GM10847 (cell line): ENCODE results near the gene CRHR2.

ENCODE experiments used
- POLR2A ChIP-seq: IDR thresholded peaks from 2 replicates; pipeline ENCODE4 v1.6.1; 2011; ENCODE audit not compliant: insufficient read length; ENCODE audit errors: extremely low read depth

The CRHR2 gene

DNA sequence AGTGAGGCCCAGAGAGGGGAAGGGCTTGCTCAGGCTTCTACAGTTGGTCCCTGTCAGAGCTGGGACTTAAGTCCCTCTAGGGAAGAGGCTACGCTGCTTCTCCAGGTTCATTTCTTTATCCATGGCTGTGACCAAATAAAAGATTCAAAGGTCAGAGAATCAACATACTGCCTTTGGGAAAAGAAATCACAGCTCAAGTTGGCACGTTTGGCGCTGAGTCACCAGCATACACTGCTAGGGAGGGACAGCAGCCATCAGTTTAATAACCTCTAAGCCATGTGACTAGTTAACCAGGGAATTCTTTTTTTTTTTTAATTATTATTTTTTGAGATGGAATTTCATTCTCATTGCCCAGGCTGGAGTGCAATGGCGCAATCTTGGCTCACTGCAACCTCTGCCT, 28.4 kb upstream of the CRHR2 start:
- TF ChIP-seq POLR2A = no peak

DNA sequence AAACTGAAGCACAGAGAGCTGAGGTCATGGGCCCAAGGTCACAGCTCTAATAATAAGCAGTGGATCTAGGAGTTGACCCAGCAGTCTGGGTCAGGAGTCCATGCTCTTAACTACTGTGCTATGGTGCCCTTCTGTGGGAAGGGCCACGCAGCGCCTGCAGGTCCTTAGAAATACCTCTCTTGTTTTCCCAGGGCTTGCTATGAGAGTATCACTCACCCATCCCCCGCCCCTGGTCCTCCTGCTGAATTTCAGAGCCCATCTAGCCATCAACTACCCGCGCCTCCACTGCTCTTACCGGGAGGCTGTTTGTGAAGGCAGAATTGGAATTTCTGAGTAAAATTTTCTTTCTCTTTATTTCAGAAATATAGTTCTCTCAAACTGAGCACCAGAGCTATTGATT, 27.3 kb upstream of the CRHR2 start:
- TF ChIP-seq POLR2A = no peak

DNA sequence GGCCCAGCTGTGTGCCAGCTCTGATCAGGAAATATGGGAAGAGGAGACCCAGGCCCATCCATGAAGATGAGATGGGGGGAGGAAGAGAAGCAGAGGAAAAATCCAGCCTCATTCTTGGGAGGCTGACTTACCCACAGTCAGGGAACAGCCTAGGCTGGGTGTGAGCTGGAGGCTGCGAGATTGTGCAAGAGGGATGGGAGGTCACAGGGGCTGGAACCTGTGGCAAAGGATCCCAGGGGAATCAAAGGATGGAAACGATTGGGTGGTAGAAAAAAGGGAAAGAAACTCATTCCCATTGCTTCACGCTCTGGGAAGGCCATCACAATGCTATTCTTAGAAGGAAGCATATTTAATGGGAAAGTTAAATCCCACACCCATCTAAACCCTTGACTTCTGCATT, 26.7 kb upstream of the CRHR2 start:
- no peak for TF ChIP-seq POLR2A

DNA sequence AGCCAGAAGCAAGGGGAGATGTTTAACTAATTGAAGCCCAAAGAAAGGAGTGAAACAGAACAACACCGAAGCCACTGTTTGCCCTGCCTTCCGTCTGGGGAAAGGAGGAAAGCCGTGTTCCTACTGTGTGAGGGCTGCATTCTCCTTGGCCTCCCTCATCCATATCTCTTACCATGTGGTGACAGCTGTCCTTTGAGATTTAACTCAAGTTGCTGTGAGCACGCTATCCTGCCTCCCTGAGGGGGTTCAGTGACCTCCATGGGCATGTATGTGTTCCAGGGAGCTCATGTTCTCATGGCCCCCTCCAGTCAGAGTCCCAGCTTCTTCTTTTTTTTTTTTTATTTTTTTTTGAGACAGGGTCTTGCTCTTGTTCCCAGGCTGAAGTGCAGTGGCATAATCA, 26.2 kb upstream of the CRHR2 start:
- no peak for TF ChIP-seq POLR2A

DNA sequence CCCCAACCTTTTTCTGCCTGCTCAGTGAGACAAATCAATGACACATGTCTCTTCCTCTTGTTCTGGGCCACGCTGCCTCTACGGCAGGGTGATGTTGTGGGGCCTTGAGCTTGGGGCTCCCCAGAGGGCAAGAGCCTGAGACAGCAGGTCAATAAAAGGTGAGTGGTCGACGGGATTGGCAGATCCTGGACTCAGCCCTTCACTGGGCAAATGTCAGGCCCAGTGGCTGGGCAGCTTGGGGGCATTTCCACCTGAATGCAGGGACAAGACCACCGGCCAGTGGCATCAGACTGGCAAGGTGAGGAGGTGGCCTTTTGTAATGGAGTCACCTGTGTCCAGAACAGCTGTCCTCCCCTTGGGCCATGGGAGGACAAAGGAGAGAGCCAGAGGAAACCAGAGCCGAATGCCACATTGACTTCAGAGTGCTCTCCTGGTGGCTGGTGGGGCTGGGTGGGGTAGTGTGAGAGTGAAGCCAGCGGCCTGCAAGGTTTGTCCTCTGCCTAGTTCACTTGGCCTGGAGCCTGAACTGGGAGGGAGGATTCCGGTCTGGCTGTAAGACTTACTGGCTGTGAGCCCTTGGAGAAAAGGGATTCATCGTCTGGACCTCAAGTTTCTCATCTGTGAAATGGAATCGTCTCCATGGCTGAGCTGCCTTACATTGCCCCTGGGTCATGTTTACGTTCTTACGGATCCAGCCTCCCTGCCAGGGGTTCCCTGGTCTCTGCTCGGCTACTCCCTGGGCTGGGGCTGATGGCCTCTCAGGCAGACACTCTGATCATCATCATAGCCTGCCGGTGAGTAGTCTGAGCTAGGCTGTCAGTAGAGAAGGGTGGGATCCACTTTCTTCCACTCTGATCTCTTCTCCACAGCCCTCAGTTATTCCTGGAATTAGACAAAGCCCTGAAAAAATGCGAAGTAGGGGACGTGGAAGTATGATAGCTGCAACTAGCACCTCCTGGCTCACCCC, 25.4 kb upstream of the CRHR2 start:
- TF ChIP-seq POLR2A = no peak

DNA sequence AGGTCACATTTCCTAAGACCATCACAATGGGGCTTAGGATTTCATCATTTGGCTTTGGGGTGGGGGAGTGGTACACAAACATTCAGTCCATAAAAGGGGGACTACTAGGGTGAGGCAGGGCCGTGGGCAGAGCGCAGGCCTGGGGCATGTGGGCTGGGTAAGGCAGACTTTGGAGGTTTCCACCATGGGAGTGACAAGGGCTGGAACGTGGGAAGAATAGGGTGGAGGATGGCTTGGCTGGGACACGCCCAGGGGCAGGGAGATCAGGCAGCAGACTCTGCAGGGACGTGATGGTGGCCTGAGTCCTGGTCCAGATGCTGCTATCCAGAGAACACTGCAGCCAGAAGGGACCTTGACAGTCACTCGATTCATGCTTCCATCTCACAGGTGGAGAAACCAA, 24.7 kb upstream of the CRHR2 start:
- TF ChIP-seq POLR2A = no peak

DNA sequence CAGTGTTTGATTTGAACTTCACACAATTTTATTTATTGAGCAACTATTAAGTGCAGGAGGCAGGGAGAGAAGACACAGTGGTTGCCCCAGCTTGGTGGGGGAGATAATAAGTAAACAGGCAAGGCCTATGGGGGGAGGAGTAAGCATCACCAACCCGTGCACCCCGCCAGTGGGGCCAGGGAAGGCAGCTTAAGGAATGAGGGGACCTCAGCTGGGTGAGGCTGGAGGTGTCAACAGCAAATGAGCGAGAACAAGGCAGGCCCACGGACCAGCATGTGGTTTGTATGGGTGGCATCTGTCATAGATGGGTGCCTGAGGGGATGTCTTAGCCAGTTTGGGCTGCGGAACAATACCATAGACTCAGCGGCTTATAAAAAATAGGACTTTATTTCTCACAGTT, 24.1 kb upstream of the CRHR2 start:
- no peak for TF ChIP-seq POLR2A

DNA sequence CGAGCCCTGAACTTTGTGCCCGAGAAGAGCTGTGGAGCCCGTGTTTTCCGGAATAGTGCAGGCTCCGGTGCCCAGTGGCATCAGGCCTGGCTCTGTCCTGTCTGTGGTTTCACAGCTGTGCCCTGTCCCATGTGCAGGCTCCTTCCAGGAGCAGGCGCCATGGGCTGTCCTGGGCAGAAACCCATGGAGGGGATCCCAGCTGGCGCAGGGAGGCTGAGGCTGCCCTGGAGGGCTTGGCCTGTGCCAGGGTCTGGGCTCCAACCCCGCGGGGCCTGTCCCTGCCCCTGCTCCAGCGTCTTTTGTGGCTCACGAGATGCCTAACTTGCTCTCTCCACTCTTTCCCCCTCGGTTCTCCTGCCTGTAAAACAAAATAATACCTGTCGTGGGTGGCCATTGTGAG, 23.3 kb upstream of the CRHR2 start:
- TF ChIP-seq POLR2A = no peak

DNA sequence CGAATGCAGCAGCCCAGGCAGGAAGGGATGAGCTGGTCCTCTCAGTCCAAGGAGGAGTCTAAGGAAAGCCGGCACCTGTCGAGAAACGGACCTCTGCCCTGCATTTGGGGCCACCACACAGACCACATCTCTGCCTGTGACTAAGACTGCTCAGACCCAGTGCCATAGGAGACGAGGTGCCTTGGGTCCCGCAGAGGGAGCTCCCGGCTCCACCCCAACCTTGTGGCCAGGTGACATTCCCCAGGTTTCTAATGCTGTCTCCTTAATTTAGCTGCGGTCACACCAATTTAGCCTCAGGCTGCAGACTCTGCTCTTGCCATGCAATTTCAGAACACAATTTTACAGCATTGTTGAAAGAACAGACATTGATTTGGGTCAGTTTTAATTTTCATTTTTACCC, 22.8 kb upstream of the CRHR2 start:
- no peak for TF ChIP-seq POLR2A

DNA sequence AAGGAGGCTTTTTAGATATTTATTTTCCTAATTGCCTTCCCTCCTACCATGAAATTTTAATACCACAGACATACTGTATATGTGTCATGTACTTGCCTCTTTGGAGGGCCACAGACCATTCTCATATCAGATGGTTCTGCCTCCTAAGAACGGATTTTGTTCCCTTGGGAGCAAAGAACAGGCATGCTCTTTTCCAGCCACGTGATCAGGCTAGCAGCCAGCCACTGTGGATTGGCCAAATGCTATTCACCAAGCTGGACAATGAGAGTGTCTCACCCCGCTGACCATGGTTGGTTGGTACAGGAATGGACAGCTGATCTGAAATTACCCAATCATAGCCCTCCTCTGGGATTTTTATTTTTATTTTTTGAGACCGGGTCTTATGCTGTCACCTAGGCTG, 21.5 kb upstream of the CRHR2 start:
- TF ChIP-seq POLR2A = no peak

DNA sequence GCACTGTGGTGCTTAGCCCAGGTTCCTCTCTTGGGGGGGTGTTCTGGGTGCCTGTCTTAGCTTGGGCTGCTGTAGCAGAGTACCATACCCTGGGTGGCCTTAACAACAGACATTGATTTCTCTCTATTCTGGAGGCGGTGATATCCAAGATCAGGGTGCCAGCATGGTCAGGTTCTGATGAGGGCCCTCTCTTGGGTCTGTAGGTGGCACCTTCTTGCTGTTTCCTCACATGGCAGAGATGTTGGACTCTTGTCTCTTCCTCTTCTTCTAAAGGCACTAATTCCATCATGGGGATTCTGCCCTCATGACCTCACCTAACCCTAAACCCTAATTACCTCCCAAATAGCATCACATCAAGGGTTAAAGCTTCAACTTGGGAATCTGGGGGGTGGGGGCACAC, 19.9 kb upstream of the CRHR2 start:
- TF ChIP-seq POLR2A = no peak

DNA sequence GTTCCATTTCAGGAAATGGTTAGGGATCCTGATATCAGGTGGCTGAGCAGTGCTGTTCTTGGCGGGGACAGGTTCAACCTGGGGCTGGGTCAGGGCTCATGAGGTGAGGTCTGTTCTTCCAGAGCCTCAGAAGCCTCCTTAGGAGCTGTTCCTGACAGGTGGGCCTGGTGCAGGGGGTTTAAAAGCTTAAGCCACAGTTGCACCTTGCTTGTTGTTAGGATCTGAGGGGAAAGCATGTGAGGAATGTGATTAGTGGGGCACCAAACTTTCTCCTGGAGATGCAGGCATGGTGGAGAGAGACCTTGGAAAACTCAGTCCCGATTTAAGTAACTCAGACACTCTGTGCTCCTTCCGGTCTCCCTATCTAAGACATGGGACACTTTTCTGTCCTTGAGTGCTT, 18.7 kb upstream of the CRHR2 start:
- no peak for TF ChIP-seq POLR2A

DNA sequence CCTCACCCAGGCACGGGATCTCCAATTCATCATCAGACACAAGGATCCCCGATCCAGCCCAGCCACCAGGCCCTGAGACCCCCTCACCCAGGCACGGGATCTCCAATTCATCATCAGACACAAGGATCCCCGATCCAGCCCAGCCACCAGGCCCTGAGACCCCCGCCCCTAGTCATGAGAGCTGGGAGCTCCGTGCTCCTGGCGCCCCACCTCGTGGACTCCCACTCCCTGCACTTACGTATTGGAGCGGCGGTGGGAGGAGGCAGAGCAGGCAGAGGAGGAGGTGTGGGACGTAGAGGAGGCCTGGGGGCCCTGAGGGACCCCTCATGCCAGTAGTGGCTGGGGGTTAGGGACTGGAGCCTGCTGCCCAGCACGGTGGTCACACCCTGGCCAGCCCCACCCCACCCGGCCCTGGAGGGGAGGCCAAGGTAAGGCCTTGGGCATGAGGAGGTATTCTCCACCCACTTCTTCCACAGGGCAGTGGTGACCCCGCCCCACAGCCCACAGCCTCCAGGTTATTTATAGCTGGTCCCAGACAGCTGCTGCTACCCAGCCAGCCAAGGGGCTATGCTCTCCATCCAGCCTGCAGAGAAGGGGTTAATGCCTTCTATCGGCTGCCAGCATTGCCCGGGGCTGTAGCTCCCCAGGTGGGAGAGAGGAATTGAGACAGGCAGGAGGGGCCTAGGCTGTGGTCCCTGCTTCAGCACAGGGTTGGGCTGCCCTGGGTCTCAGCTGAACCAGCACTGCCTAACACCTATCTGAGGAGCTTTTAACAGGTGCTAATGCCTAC, 17.6 kb upstream of the CRHR2 start:
- no peak for TF ChIP-seq POLR2A

DNA sequence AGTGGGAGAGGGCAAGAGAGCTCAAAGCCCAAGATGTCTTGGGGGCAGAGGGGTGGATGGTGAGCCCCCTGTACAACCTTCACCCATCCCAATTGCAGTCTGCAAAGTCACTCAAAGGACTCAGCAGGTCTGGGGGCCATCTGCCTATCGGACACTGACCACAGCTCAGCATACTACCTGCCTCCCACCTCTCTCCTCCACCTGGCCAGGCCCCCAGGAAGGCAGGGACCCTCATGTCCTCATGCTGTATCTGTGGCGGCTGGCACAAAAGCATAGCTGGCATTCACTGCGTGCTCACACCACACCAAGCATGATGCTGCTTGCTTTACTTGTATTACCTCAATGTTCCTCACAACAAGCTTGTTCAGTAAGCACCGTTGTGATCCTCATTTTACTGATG, 16.2 kb upstream of the CRHR2 start:
- no peak for TF ChIP-seq POLR2A

DNA sequence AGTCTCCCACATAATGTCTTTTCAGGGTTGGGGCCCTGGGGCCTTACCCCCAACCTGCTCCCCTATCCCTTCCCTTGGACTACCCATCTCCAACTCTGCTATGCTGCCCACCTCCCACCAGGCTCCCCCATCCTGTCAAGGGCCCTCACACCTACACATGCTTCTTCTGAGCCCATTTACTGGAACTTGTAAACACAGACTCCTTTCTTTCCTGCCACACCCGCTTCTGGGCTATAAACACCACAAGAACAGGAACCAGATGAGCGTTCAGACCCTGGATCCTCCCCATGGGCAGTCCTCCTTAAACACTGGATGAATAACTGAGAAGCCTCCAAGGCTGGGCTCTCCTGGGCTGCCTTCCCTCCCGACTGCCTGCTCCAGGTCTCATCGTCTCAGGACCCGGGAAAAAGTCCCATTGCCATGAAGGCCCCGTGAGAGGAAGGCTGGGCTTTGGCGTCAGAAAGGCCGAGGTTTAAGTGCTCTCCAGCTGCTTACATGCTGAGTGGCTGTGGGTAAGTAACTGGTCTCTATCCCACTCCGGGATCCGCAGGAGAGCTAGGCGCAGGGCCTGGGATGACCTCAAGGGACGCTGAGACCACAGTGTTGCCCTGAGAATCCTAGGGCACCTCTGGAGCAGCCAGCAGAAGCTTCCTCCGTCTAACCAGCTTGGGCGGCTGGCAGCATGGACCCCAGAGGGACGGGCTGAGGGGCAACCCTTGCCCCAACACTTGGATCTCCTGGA, 15.6 kb upstream of the CRHR2 start:
- TF ChIP-seq POLR2A = no peak
